Breast epithelium (tissue), 3 donors: Measurements from ENCODE around the gene ARFRP1.

Source experiments
- CTCF ChIP-seq, 3 donors: fragments of 450-650 bp; IDR thresholded peaks; one replicate each; pipeline ENCODE4 v1.5.1; 2016 to 2017; ENCODE audit warnings: antibody characterized with exemption in 3 of 3, mild to moderate bottlenecking in 3 of 3, moderate library complexity in 3 of 3
- POLR2A ChIP-seq: fragments of 450-650 bp; IDR thresholded peaks from one replicate; pipeline ENCODE4 v1.6.1; 2016; ENCODE audit warnings: antibody characterized with exemption, mild to moderate bottlenecking, moderate library complexity
- POLR2AphosphoS5 ChIP-seq, 3 donors: sonication (generic); formaldehyde crosslinking; IDR thresholded peaks; one replicate each; pipeline ENCODE4 v1.6.1; 2017; ENCODE audit warnings: antibody characterized with exemption in 3 of 3

GRCh38 chr20:63734111-63734945 is 26.6 kb upstream of the ARFRP1 start:
- no peak for TF ChIP-seq POLR2A
- TF ChIP-seq CTCF (IDR thresholded peaks at IDR 0.05), result no peak
- no peak for TF ChIP-seq POLR2AphosphoS5 (IDR thresholded peaks at IDR 0.05)
